HepG2 (cell line): ENCODE measurements around the gene PRKCE. TPM values are rescaled to one million over a fixed set of nuclear protein-coding genes. Genes with fewer than 3 reads are reported as not detected.

Source experiments
- ATAC-seq: fragments of 200-7000 bp; cut with Tn5 transposase; 3 replicates; pipeline ENCODE4 v1.9.1; 2020; ENCODE audit warnings: mild to moderate bottlenecking, moderate library complexity
- BruUV-seq: library from RNA; stranded (reverse); fragments of 400-500 nt; replicated peaks from 2 replicates; lab custom pipeline; 2021; lab: Mats Ljungman, UMichigan
- CTCF ChIA-PET: fragments of 300-600 bp; formaldehyde crosslinking; extraction: SDS; loops from one replicate; lab custom pipeline; 2021; ENCODE audit warnings: low total read pairs, inconsistent platforms, low intra/inter-chr PET ratio; lab: Yijun Ruan, JAX
- POLR2A ChIA-PET: fragments of 350-600 bp; sonication (Branson Sonifier 250); formaldehyde crosslinking; loops from one replicate; lab custom pipeline; 2020; ENCODE audit warnings: antibody characterized with exemption, inconsistent platforms; lab: Yijun Ruan, JAX
- DNase-seq: peaks from one replicate; pipeline ENCODE4 v3.0.0-alpha.2; 2015; ENCODE audit warnings: low spot score
- FAIRE-seq: peaks from 3 replicates; lab custom pipeline; 2011; peaks lifted over from hg19 to GRCh38; lab: Jason Lieb, UNC
- H2AFZ ChIP-seq: one replicate; pipeline ENCODE4 v1.6.1; 2011; ENCODE audit warnings: low read length, inconsistent platforms
- H3K27ac ChIP-seq: fragments of 300-600 bp; 3 replicates; pipeline ENCODE4 v1.8.0; 2011; ENCODE audit warnings: mixed run types, mild to moderate bottlenecking, mixed read lengths, low read length, inconsistent platforms; ENCODE audit not compliant: insufficient read depth; ENCODE audit errors: extremely low read length
- H3K27me3 ChIP-seq, 2 experiments: fragments of 200-600 bp in 1 of 2; 2 replicates in 1 of 2; 3 replicates in 1 of 2; pipeline versions ENCODE4 v1.6.0 to v1.8.0; 2011; ENCODE audit warnings: low read length in 2 of 2, mild to moderate bottlenecking in 2 of 2, moderate library complexity in 2 of 2, inconsistent platforms in 1 of 2; ENCODE audit not compliant: insufficient read depth in 2 of 2, control insufficient read depth in 1 of 2
- H3K36me3 ChIP-seq, 2 experiments: fragments of 200-600 bp in 1 of 2; replicated peaks in 1 of 2; 2 replicates in 1 of 2; 3 replicates in 1 of 2; pipeline versions ENCODE4 v1.5.1 to v1.8.0; 2011; ENCODE audit warnings: low read length in 2 of 2, inconsistent platforms in 1 of 2; ENCODE audit not compliant: insufficient read depth in 2 of 2, control insufficient read depth in 1 of 2
- H3K4me1 ChIP-seq: 2 replicates; pipeline ENCODE4 v1.5.1; 2012; ENCODE audit warnings: low read length, inconsistent platforms; ENCODE audit not compliant: insufficient read depth
- H3K4me2 ChIP-seq: 2 replicates; pipeline ENCODE4 v1.6.0; 2011; ENCODE audit warnings: low read depth, low read length, inconsistent platforms
- H3K4me3 ChIP-seq, 3 experiments: fragments of 200-600 bp in 1 of 3; sonication (generic), shearing (Covaris generic) in 1 of 3; replicated peaks in 1 of 3; 2 replicates each; pipeline ENCODE4 v1.5.1; 2011 to 2016; ENCODE audit warnings: low read length in 3 of 3, inconsistent platforms in 2 of 3, low read depth in 2 of 3, mild to moderate bottlenecking in 2 of 3, control low read depth in 1 of 3, mixed read lengths in 1 of 3; ENCODE audit not compliant: insufficient read depth in 1 of 3
- H3K79me2 ChIP-seq: one replicate; pipeline ENCODE4 v1.6.1; 2011; ENCODE audit warnings: low read length, inconsistent platforms; ENCODE audit not compliant: insufficient read depth
- H3K9ac ChIP-seq: 2 replicates; pipeline ENCODE4 v1.6.0; 2011; ENCODE audit warnings: mild to moderate bottlenecking, low read depth, low read length, inconsistent platforms; ENCODE audit not compliant: insufficient read depth
- H3K9me3 ChIP-seq: 2 replicates; pipeline ENCODE4 v1.5.1; 2012; ENCODE audit warnings: mild to moderate bottlenecking, low read length
- H4K20me1 ChIP-seq: 2 replicates; pipeline ENCODE4 v1.6.0; 2011; ENCODE audit warnings: inconsistent platforms, mild to moderate bottlenecking, low read length, moderate library complexity; ENCODE audit not compliant: insufficient read depth
- ELF4 ChIP-seq: sonication (generic); formaldehyde crosslinking; IDR thresholded peaks from 2 replicates; pipeline ENCODE4 v1.5.0; 2020; ENCODE audit warnings: missing genetic modification reagents, mild to moderate bottlenecking, moderate library complexity, borderline replicate concordance
- GATA4 ChIP-seq: sonication (generic); IDR thresholded peaks from 2 replicates; pipeline ENCODE4 v1.6.1; 2016; ENCODE audit warnings: antibody characterized with exemption, low read depth, borderline replicate concordance
- HNRNPK ChIP-seq: fragments of 200-400 bp; formaldehyde crosslinking; IDR thresholded peaks from 2 replicates; pipeline ENCODE4 v1.6.1; 2018; ENCODE audit warnings: low read length, low read depth, moderate library complexity, mild to moderate bottlenecking; ENCODE audit not compliant: poor library complexity, severe bottlenecking
- MED8 ChIP-seq: sonication (generic); formaldehyde crosslinking; IDR thresholded peaks from 2 replicates; pipeline ENCODE4 v1.8.1; 2023; ENCODE audit warnings: mild to moderate bottlenecking, missing genetic modification reagents; ENCODE audit not compliant: insufficient replicate concordance
- MLLT10 ChIP-seq: sonication (generic); formaldehyde crosslinking; IDR thresholded peaks from 2 replicates; pipeline ENCODE4 v1.4.0; 2020; ENCODE audit warnings: missing genetic modification reagents
- PAX8 ChIP-seq: sonication (generic); formaldehyde crosslinking; IDR thresholded peaks from 2 replicates; pipeline ENCODE4 v1.8.0; 2022; ENCODE audit warnings: mild to moderate bottlenecking, missing genetic modification reagents, borderline replicate concordance
- RNF2 ChIP-seq: fragments of 450-650 bp; conservative IDR thresholded peaks from 2 replicates; pipeline ENCODE4 v1.6.1; 2016; ENCODE audit warnings: low read depth
- ZNF34 ChIP-seq: sonication (generic); formaldehyde crosslinking; IDR thresholded peaks from 2 replicates; pipeline ENCODE4 v1.4.0; 2020; ENCODE audit warnings: mild to moderate bottlenecking, missing genetic modification reagents, borderline replicate concordance
- WGBS: methylation state at CpG from one replicate; pipeline ENCODE4 v1.1.6; 2017; ENCODE audit warnings: low lambda C conversion rate; 5-methylcytosine and 5-hydroxymethylcytosine counted together
- in situ Hi-C: cut with HindIII; loops from 2 replicates; pipeline ENCODE4 v1.10.0; 2017; ENCODE audit warnings: low pct_unique_long_range_greater_than_20kb; ENCODE audit not compliant: extremely low pct_ligation_motif_present
- intact Hi-C: fragments of 100-400 bp; cut with micrococcal nuclease; formaldehyde crosslinking; loops from one replicate; pipeline ENCODE4 v1.10.0; 2022; ENCODE audit not compliant: unreplicated experiment
- polyA plus RNA-seq, 8 experiments: library from polyadenylated mRNA; depleted of rRNA in 3 of 8; stranded (reverse) in 7 of 8; unstranded in 1 of 8; fragments of >200 nt; fragmentation: Illumina TruSeq in 4 of 8; extraction: Trizol in 4 of 8; gene quantifications; 2 replicates each; pipeline versions ENCODE4 v1.2.1 to v1.2.3, GENCODE V29; 2011 to 2016; ENCODE audit warnings: low read depth in 4 of 8, missing spikeins in 1 of 8, mixed read lengths in 1 of 8; ENCODE audit not compliant: insufficient read depth in 1 of 8
- total RNA-seq, 5 experiments: library from RNA; depleted of rRNA; stranded (reverse); fragments of >200 nt; fragmentation: Illumina TruSeq; extraction: Trizol; gene quantifications; 2 replicates each; pipeline ENCODE4 v1.2.3, GENCODE V29; 2016; ENCODE audit warnings: low read depth in 1 of 5
- TF ChIP-seq, protein P1 (sequence below): sonication (generic); formaldehyde crosslinking; IDR thresholded peaks from 2 replicates; pipeline ENCODE4 v1.8.0; 2022; ENCODE audit warnings: missing genetic modification reagents, low read depth, mild to moderate bottlenecking, borderline replicate concordance
- TF ChIP-seq, protein P2 (sequence below): sonication (generic); formaldehyde crosslinking; IDR thresholded peaks from 2 replicates; pipeline ENCODE4 v1.5.0; 2020; ENCODE audit warnings: mild to moderate bottlenecking, low read depth, missing genetic modification reagents, borderline replicate concordance

The PRKCE gene
- total and polyA plus RNA-seq, 2 of the 13 experiments (the other 11 are each of a cell fraction or from before 2014, with no cell fraction given), result 1.0 to 3.9 TPM

DNA sequence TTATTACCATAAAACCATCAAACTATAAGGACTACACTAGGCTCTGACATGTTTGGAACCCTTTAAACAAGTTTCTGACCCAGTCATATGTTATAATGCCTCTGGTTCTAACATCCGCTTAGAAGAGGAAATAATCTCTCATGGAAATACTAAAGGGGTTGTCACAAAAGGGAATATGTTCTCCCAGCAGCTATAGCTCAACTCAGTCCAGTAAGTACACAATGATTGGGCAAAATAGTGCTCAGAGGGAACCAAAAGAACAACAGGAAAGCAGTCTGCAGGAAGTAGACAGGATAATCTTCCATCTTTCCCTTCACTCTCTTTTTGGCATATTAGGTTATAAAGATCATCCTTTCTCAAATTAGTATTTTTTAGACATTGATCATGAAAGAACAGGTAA, 44.7 kb upstream of the PRKCE start:
- WGBS, result 96% methylated on average over 1 of the region's 1 CpG
- H3K4me1 ChIP-seq, result peaks cover 21% of the 10 kb centered on the region
- no peak overlapping the region for H3K4me2 ChIP-seq
- H4K20me1 ChIP-seq, result no peaks in the 10 kb centered on the region; the same call in 1 of the 2 replicates
- FAIRE-seq, result no peak
- H3K27ac ChIP-seq, result no peak overlapping the region
- no peak overlapping the region for H2AFZ ChIP-seq
- intact Hi-C loops (no loop called here), in situ Hi-C loops (no loop called here)
- DNase-seq, result no peak
- H3K27me3 ChIP-seq, result no peaks in the 10 kb centered on the region; a peak in 1 of 5 replicates
- ChIA-PET POLR2A (no interaction called here), CTCF (no interaction called here)
- H3K9me3 ChIP-seq, result no peaks in the 10 kb centered on the region
- H3K4me3 ChIP-seq, result no peak overlapping the region
- no peak for ATAC-seq
- BruUV-seq, result no TSS peak
- H3K9ac ChIP-seq, result no peak overlapping the region
- no peak for TF ChIP-seq ELF4 (CRISPR knock-in tag)
- no peak for TF ChIP-seq ZNF34 (CRISPR knock-in tag)
- TF ChIP-seq PAX8 (CRISPR knock-in tag), result no peak
- TF ChIP-seq MLLT10 (CRISPR knock-in tag), result no peak
- no peak for TF ChIP-seq GATA4
- TF ChIP-seq, protein P1, sequence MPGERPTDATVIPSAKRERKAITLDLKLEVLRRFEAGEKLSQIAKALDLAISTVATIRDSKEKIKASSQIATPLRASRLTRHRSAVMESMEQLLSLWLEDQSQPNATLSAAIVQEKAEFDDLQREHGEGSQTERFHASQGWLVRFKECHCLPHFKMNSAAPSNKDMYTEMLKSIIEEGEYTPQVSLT, result no peak
- TF ChIP-seq, protein P2, sequence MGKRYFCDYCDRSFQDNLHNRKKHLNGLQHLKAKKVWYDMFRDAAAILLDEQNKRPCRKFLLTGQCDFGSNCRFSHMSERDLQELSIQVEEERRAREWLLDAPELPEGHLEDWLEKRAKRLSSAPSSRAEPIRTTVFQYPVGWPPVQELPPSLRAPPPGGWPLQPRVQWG, result no peak
- TF ChIP-seq MED8 (CRISPR knock-in tag), result no peak
- no peak for TF ChIP-seq RNF2
- TF ChIP-seq HNRNPK, result no peak
- peaks cover 6 to 21% of the 10 kb centered on the region in 2 experiments; a peak in 4 of 5 replicates for H3K36me3 ChIP-seq
- peaks cover 32% of the 10 kb centered on the region for H3K79me2 ChIP-seq
